PC-9 (cell line): ENCODE measurements around the gene ESAM. TPM values are rescaled to one million over a fixed set of nuclear protein-coding genes. Genes with fewer than 3 reads are reported as not detected.
A peak's percentile ranks its signal among the peaks of the same experiment; 100 is the strongest.

ENCODE experiments used
- BruUV-seq: library from RNA; stranded (reverse); fragments of 400-500 nt; replicated peaks from 2 replicates; lab custom pipeline; 2021; lab: Mats Ljungman, UMichigan
- CTCF ChIA-PET: fragments of 300-600 bp; sonication (Branson Sonifier 250); formaldehyde crosslinking; loops from one replicate; lab custom pipeline; 2022; ENCODE audit warnings: antibody characterized with exemption; lab: Charles Lee
- POLR2A ChIA-PET: fragments of 300-600 bp; sonication (Branson Sonifier 250); formaldehyde crosslinking; loops from one replicate; lab custom pipeline; 2022; ENCODE audit warnings: antibody characterized with exemption; ENCODE audit not compliant: unreplicated experiment; lab: Charles Lee
- DNase-seq, 2 experiments: peaks; one replicate each; pipeline versions ENCODE4 v3.0.0 to v3.0.0-alpha.2; 2015 to 2022; ENCODE audit warnings: mixed read lengths in 1 of 2
- H2AFZ ChIP-seq: fragments of 200-600 bp; sonication (generic); 2 replicates; pipeline ENCODE4 v1.8.1; 2017; ENCODE audit warnings: antibody characterized with exemption
- H3F3A ChIP-seq: fragments of 200-600 bp; sonication (generic); 2 replicates; pipeline ENCODE4 v1.8.1; 2017; ENCODE audit warnings: antibody characterized with exemption, mild to moderate bottlenecking, low read depth; ENCODE audit not compliant: insufficient read depth
- H3K27ac ChIP-seq: fragments of 200-600 bp; sonication (generic); 2 replicates; pipeline ENCODE4 v1.6.1; 2016; ENCODE audit warnings: mixed run types
- H3K27me3 ChIP-seq: fragments of 200-600 bp; sonication (generic); 2 replicates; pipeline ENCODE4 v1.6.1; 2016; ENCODE audit warnings: low read depth, mixed run types; ENCODE audit not compliant: insufficient read depth
- H3K36me3 ChIP-seq: fragments of 200-600 bp; sonication (generic); 2 replicates; pipeline ENCODE4 v1.6.1; 2016; ENCODE audit warnings: low read depth, mixed run types
- H3K4me1 ChIP-seq: fragments of 200-600 bp; sonication (generic); replicated peaks from 2 replicates; pipeline ENCODE4 v1.6.1; 2016; ENCODE audit warnings: mixed run types; ENCODE audit not compliant: insufficient read depth
- H3K4me2 ChIP-seq: fragments of 200-600 bp; sonication (generic); 2 replicates; pipeline ENCODE4 v1.6.1; 2017; ENCODE audit warnings: mixed run types
- H3K4me3 ChIP-seq: fragments of 200-600 bp; sonication (generic); 2 replicates; pipeline ENCODE4 v1.6.1; 2016; ENCODE audit warnings: mixed run types
- H3K79me2 ChIP-seq: fragments of 200-600 bp; sonication (generic); 2 replicates; pipeline ENCODE4 v1.6.1; 2017; ENCODE audit warnings: low read depth, mixed run types
- H3K9me2 ChIP-seq: fragments of 200-600 bp; sonication (generic); 2 replicates; pipeline ENCODE4 v1.8.1; 2017; ENCODE audit warnings: mild to moderate bottlenecking; ENCODE audit not compliant: insufficient read depth
- H3K9me3 ChIP-seq: fragments of 200-600 bp; sonication (generic); 2 replicates; pipeline ENCODE4 v1.8.1; 2016; ENCODE audit warnings: low read depth; ENCODE audit not compliant: insufficient read depth
- H4K20me1 ChIP-seq: fragments of 200-600 bp; sonication (generic); 2 replicates; pipeline ENCODE4 v1.8.1; 2017; ENCODE audit not compliant: insufficient read depth
- EZH2 ChIP-seq: fragments of 200-600 bp; sonication (generic); IDR thresholded peaks from 2 replicates; pipeline ENCODE4 v1.8.0; 2017; ENCODE audit warnings: antibody characterized with exemption, low read depth
- intact Hi-C: fragments of 100-400 bp; cut with micrococcal nuclease; formaldehyde crosslinking; loops from one replicate; pipeline ENCODE4 v1.10.0; 2022; ENCODE audit not compliant: unreplicated experiment
- total RNA-seq: library from RNA; stranded (reverse); gene quantifications from 2 replicates; pipeline ENCODE4 v1.2.3, GENCODE V29; 2021
- TF ChIP-seq, protein P1 (sequence below): fragments of 200-600 bp; sonication (generic); conservative IDR thresholded peaks from 2 replicates; pipeline ENCODE4 v1.6.1; 2017; ENCODE audit warnings: mixed run types, antibody characterized with exemption, mild to moderate bottlenecking, moderate library complexity

ESAM gene
- total RNA-seq, 1 experiment from 2014 or later: 13.5 TPM

DNA sequence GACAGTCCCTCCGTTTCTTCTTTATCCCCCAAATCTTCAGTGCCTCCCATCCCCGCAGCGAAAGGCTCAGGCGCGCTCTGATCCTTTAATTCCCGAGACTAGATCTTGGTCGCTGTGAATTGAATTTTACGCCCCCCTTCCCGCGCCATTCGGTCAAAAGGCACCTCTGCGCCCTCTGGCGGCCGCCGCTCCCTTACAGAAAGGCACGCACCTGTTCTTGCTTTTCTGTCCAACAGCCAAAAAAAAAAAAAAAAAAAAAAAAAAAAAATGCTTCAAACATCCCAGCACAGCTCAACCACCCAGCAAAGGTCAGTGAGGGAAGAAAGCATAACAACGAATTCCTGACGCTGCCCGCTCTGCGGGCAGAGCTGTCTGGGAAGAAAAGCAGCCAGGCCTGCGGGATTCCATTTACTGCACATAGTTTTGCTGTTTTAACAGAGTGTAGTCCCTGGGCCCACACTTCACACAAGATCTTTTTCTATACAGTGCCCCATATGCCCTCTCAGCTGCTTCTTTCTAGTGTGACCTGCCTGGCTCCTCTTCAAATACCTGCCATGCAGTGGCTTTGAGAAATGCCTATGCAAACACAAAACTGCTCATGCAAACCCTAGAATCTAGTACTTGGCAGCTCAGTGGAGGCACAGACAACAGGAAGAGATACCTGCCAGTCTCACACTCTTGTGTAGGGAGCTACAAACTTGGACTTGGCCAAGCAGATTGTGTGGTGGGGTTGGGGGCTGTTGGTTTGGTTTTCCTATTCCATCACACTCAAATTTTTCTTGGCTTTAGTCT is 1.3 kb upstream of the ESAM start:
- Histone ChIP-seq H3K9me3 (no peaks in the 10 kb centered on the region), H3K27ac (peak overlapping the region; percentile 56), H3K9me2 (no peaks in the 10 kb centered on the region), H3K36me3 (peaks cover 13% of the 10 kb centered on the region; the same call in 1 of the 2 replicates), H3K4me2 (peak overlapping the region; percentile 91), H2AFZ (peak overlapping the region; percentile 90), H4K20me1 (no peaks in the 10 kb centered on the region), H3F3A (peaks cover 13% of the 10 kb centered on the region), H3K4me1 (peaks cover 29% of the 10 kb centered on the region), H3K4me3 (peak overlapping the region; percentile 98), H3K27me3 (no peaks in the 10 kb centered on the region), H3K79me2 (peaks cover 32% of the 10 kb centered on the region; the same call in 1 of the 2 replicates)
- DNase-seq: peak; percentile 90
- no TSS peak for BruUV-seq
- CTCF ChIA-PET: interaction anchor here (0.6 to 2.2 kb wide), 12 partner anchors 11 to 102 kb away, joined by 3 to 21 read pairs (median 11); partner anchors contain the start of genes SIAE and SPA17
- TF ChIP-seq EZH2: no peak
- TF ChIP-seq, protein P1, sequence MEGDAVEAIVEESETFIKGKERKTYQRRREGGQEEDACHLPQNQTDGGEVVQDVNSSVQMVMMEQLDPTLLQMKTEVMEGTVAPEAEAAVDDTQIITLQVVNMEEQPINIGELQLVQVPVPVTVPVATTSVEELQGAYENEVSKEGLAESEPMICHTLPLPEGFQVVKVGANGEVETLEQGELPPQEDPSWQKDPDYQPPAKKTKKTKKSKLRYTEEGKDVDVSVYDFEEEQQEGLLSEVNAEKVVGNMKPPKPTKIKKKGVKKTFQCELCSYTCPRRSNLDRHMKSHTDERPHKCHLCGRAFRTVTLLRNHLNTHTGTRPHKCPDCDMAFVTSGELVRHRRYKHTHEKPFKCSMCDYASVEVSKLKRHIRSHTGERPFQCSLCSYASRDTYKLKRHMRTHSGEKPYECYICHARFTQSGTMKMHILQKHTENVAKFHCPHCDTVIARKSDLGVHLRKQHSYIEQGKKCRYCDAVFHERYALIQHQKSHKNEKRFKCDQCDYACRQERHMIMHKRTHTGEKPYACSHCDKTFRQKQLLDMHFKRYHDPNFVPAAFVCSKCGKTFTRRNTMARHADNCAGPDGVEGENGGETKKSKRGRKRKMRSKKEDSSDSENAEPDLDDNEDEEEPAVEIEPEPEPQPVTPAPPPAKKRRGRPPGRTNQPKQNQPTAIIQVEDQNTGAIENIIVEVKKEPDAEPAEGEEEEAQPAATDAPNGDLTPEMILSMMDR: peak; percentile 82
- intact Hi-C loops: loop anchor here (1.0 to 2.0 kb wide), 6 partner anchors 17 to 94 kb away; partner anchors contain the start of genes SIAE and SPA17
- POLR2A ChIA-PET: interaction anchor here (0.5 to 1.3 kb wide), 4 partner anchors 15 to 829 kb away, joined by 4 to 16 read pairs (median 8); partner anchors contain the start of genes SPA17 and STT3A

DNA sequence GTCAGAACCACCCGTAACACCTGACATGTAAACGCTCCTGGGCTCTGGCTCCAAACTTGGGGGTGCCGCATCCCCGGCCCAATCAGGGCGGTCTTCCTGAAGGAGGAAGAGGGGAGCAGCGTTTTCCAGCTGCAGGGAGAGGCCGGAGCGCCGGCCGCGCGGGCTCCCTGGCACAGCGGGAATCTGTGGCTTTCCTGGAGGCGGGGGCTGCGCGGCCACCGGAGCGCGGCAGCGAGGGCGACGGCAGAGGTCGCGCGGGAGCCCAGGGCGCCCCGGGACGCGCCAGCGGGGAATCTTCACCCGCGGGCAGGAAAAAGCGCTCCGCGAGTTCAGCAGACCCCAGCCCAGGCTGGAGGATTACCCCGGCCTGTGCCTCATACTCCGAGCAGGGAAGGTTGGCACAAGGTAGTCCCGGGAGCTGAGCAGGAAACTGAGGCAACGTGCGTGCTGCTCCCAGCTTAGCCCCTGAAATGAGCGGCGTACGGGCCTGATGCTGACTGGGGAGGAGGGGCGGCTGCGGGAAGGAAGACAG is 600 bp upstream of the ESAM start:
- Histone ChIP-seq H4K20me1 (no peaks in the 10 kb centered on the region), H3K27ac (peak overlapping the region; percentile 47), H3K79me2 (peaks cover 30% of the 10 kb centered on the region; the same call in 1 of the 2 replicates), H3K9me3 (no peaks in the 10 kb centered on the region), H2AFZ (peak overlapping the region; percentile 90), H3K4me1 (peaks cover 26% of the 10 kb centered on the region), H3K9me2 (no peaks in the 10 kb centered on the region), H3K27me3 (no peaks in the 10 kb centered on the region), H3K4me3 (peak overlapping the region; percentile 98), H3K36me3 (peaks cover 10% of the 10 kb centered on the region; the same call in 1 of the 2 replicates), H3F3A (peaks cover 12% of the 10 kb centered on the region), H3K4me2 (peak overlapping the region; percentile 91)
- peak in 1 of 2 experiments; percentile 53 for DNase-seq
- TSS peak; percentile 44 for BruUV-seq
- ChIA-PET CTCF (interaction anchor here (0.6 to 2.2 kb wide), 9 partner anchors 14 to 93 kb away, joined by 3 to 21 read pairs (median 7); partner anchors contain the start of genes SIAE and SPA17), POLR2A (interaction anchor here (1.3 kb wide), 1 partner anchor 14 kb away, joined by 16 read pairs; no protein-coding TSS in a partner anchor)
- TF ChIP-seq EZH2: no peak
- TF ChIP-seq, protein P1: no peak
- intact Hi-C loops: loop anchor here (1.0 to 2.0 kb wide), 6 partner anchors 16 to 93 kb away; partner anchors contain the start of genes SIAE and SPA17
